COLO668 (cell line): ENCODE results near the gene NRL.
A peak's percentile ranks its signal among the peaks of the same experiment; 100 is the strongest.

Source experiments
- DNase-seq: peaks from one replicate; lab custom pipeline; 2025; ENCODE audit not compliant: unreplicated experiment; lab: John Stamatoyannopoulos, UW

Gene NRL

GRCh38 chr14:24145219-24145618, 30.5 kb upstream of the NRL start:
- DNase-seq: no peak

DNA sequence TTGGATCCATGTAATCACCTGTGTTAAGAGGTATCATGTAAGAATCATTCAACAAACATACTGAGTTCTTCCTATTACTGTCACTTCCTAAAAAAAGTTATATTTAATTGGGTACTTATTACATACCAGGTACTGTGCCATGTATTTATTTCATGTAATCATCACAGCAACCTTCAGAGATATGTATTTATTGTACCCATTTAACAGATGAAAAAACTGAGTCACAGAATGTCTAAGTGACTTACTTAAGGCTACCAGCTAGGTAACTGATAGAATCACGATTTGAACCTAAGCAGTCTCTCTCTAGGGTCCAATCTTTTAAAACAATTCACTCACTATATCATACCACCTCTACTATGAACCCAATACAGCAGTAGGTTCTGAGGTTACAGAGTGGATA, 29.7 kb upstream of the NRL start:
- DNase-seq: no peak

- DNase-seq: no peak
Observed at GRCh38 chr14:24143511-24143910, 28.8 kb upstream of the NRL start.

- peak; percentile 100 for DNase-seq
Observed at GRCh38 chr14:24141097-24141880, 26.5 kb upstream of the NRL start, which contains the start of gene EMC9. TSS of gene EMC9 (minus strand) at chr14:24141591. CDS start at chr14:24141304, 287 bp downstream.

DNA sequence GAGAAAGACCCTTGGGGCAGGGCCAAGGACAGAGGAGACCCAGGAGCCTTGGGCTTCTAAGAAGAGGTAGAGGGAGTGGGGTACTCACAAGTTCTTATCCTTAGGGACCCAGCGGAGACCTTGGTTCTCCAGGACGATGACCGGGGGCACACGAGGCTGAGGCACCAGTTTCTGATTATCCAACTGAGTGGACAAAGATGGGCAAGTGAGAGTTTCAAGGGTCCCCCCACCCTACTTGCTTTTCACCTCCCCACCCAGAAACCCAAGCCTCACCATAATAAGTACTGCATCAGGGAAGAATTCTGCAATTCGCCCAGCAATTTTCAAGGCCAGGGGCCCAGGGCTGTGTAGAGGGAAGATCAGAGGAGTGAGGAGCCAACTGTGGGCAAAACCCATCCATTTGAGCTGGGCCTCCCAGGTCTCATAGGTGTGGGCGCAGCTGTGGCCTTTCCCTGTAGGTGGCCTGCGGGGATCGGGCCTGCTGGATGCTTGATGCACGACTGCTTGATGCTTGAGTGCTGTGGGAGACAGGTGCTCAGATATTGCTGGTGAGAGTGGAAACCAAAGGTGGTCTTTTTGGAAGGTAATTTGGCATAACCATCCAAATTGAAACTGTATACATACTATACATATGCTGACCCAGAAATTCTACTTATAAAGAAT, 24.7 kb upstream of the NRL start:
- DNase-seq: peak; percentile 67

- no peak for DNase-seq
Observed at GRCh38 chr14:24138396-24139271, 23.9 kb upstream of the NRL start.

DNA sequence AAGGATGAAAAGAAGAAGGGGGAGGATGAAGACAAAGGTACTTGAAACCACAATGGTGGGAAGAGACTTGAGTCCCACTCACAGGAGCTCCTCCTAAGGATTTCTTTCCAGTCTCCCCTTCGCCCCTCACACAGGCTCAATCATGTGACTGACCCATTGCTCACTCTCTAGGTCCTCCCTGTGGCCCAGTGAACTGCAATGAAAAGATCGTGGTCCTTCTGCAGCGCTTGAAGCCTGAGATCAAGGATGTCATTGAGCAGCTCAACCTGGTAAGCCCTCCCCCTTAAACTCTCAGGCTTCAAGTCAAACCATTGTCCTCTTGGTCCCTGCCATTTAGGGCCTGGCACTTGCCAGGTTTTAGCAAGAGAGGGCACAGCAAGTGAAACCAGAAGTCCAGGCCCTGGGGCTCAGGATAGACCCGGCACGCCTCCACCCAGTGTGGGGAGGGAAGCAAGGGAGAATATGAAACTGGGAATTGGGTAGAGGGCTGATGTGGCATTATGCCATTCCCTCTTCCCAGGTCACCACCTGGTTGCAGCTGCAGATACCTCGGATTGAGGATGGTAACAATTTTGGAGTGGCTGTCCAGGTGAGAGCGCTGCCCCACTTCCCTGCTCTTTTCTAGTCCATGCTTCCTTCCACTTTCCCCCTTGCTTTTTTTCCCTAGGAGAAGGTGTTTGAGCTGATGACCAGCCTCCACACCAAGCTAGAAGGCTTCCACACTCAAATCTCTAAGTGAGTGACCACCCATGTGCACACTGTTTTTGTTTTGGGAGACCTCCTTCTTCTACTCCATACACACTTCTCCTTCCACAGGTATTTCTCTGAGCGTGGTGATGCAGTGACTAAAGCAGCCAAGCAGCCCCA, 23.0 kb upstream of the NRL start:
- no peak for DNase-seq

DNA sequence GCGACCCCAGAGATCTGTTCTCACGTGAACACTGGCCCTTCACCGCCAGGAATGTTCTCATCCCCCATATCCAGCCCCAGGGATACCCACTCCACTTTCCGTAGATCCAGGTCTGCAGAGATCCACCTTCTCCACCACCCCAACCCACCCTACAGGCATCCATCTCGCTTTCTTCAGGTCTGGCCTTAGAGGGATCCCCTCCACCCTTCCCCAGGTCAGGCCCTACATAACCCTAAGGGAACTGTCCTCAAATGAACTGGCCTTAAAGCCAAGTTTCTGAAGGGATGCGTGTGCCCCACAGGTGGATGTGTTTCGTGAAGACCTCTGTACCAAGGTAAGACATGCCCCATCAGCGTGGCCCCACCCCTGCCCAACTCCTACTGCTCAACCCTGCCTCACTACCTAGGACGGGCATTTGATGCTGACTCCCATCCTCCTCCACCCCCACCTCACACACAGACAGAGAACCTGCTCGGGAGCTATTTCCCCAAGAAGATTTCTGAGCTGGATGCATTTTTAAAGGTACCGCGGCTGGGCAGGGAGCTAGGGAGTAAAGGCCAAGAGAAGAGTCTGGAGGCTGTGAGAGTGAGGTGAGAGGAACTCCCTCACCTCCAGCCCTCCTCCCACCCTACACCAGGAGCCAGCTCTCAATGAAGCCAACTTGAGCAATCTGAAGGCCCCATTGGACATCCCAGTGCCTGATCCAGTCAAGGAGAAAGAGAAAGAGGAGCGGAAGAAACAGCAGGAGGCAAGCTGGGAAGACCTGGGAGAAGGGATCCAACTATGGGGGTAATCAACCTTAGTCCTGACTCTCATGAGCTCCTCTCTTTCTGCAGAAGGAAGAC, 22.2 kb upstream of the NRL start:
- peak; percentile 25 for DNase-seq

GRCh38 chr14:24135834-24136683, 21.3 kb upstream of the NRL start, which contains the start of gene PSME1:
TSS of gene PSME1 (plus strand) at chr14:24136194. CDS start at chr14:24136263, 69 bp downstream.
- peak; percentile 99 for DNase-seq

- DNase-seq: no peak
Observed at GRCh38 chr14:24135584-24135833, 20.8 kb upstream of the NRL start.

DNA sequence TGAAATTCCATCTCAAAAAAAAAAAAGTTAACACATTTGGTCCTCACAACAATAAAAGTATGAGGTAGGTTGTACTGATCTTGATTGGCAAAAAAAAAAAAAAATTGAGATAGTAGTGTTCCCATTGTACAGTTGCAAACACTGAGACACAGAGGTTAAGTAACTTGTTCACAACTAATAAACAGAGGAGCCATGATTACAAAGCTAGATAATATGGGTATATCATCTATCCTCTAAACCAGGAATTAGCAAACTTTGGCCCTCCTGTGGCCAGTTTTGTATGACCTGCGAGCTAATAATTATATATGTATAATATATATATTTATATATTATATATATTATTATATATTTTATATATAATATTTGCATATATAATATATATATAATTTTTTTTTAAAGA, 19.0 kb upstream of the NRL start:
- DNase-seq: no peak

DNA sequence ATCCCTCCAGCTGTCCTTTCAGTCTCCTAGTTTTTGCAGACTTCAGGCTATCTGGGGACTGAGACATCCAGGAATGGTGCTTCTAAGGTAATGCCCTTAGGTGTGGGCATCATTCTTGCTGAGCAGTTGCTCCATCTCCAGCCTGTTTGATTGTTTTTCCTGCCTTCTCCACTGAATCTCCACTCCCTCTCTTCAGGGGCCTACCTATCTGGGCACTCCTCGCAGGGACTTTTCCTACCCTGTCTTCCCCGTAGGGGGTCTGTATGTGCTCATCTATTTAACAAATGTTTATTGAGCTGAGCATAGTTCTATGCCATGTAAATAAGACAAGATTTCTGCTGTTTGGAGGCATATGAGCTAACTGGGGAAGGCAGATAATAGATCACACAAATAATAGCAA, 18.2 kb upstream of the NRL start:
- DNase-seq: no peak

DNA sequence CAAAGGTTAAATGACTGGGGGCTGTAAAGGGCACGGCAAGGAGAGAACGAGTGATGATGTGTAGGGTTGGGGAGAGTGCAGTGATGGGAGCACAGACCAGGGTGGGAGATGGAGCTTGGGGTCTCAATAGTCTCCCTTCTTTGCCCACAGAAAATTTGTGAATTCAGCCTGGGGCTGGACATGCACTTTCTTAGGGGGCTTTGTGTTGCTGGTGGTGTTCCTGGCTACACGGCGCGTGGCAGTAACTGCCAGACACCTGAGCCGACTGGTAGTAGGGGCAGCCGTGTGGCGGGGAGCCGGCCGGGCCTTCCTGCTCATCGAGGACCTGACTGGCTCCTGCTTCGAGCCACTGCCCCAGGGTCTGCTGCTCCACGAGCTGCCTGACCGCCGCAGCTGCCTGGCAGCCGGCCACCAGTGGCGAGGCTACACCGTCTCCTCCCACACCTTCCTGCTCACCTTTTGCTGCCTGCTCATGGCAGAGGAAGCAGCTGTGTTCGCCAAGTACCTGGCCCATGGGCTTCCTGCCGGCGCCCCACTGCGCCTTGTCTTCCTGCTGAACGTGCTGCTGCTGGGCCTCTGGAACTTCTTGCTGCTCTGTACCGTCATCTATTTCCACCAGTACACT, 17.4 kb upstream of the NRL start:
- DNase-seq: peak; percentile 77

GRCh38 chr14:24131549-24131966, 16.8 kb upstream of the NRL start:
- DNase-seq: no peak

GRCh38 chr14:24130717-24131548, 16.2 kb upstream of the NRL start:
- no peak for DNase-seq

DNA sequence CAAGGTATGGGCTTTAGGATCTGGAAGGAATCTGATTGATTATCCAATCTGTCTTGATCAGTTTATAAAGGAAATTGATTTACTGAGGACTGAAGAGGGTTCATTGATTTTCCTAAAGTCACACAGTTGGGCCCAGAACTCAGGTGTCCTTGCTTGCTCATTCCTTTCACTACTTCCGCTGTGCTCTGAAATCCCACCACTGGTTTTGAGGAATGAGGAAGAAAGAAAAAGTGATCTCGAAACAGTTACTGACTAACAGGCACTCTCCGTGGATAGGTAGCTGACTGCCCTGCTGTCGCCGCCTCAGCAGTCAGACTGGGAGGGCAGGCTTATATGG, 15.6 kb upstream of the NRL start, which contains the start of gene FITM1:
FITM1 (plus strand) TSS at position 280 of the 337 bp plus-strand sequence. CDS start 905 bp downstream, outside the sequence.
- no peak for DNase-seq

DNA sequence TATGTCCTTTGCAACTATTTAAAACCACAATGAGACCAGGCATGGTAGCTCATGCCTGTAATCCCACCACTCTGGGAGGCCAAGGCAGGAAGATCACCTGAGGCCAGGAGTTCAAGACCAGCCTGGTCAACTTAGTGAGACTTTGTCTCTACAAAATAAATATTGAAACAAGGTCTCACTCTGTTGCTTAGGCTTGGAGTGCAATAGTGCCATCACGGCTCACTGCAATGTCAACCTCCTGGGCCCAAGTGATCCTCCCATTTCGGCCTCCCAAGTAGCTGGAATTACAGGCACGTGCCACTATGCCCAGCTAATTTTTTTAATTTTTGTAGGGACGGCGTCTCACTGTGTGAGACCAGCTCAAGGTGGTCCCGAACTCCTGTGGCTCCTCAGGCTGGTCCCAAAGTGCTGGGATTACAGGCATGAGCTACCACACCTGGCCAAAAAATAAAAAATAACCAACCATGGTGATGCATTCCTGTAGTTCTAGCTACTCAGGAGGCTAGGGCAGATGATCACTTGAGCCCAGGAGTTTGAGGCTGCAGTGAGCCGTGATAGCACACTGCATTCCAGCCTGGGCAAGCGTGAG, 14.8 kb upstream of the NRL start:
- no peak for DNase-seq
